ENCODE measurements around the gene DOCK6.

The DOCK6 gene

GRCh38 chr19:11265177-11265784 lies 3.0 kb upstream of the DOCK6 start:
- Histone ChIP-seq H3K9me3 (replicated peaks; ENCODE audit: insufficient read depth, low read length) (no peaks in the 10 kb centered on the region), H3K27ac (ENCODE audit: low read length) (no peak overlapping the region), H3K4me2 (ENCODE audit: low read depth, low read length) (no peak overlapping the region), H3K9me2 (replicated peaks; ENCODE audit: insufficient read depth, low read length) (no peaks in the 10 kb centered on the region), H2AFZ (ENCODE audit: low read length) (no peak overlapping the region), H3K4me1 (ENCODE audit: low read length) (no peaks in the 10 kb centered on the region), H3K9ac (ENCODE audit: low read length) (no peak overlapping the region), H3K36me3 (replicated peaks; ENCODE audit: insufficient read depth, low read length) (no peaks in the 10 kb centered on the region), H3K4me3 (ENCODE audit: low read length) (no peak overlapping the region), H3F3A (ENCODE audit: insufficient read depth, low read length) (no peaks in the 10 kb centered on the region), H4K20me1 (ENCODE audit: insufficient read depth, low read length) (no peaks in the 10 kb centered on the region), H3K79me2 (ENCODE audit: low read length) (no peaks in the 10 kb centered on the region), H3K27me3 (replicated peaks; ENCODE audit: insufficient read depth, low read length) (peaks cover 82% of the 10 kb centered on the region)
- DNase-seq = no peak
- no peak for TF ChIP-seq EZH2phosphoT487 (IDR thresholded peaks at IDR 0.05; ENCODE audit: low read length)
- TF ChIP-seq EZH2 (optimal IDR thresholded peaks at IDR 0.05; ENCODE audit: low read depth, low read length) = no peak
- TF ChIP-seq CTCF (IDR thresholded peaks at IDR 0.05; ENCODE audit: low read length) = no peak

- Histone ChIP-seq H3K4me1 (ENCODE audit: low read length) (no peaks in the 10 kb centered on the region), H3K27me3 (replicated peaks; ENCODE audit: insufficient read depth, low read length) (peaks cover 84% of the 10 kb centered on the region), H3K79me2 (ENCODE audit: low read length) (no peaks in the 10 kb centered on the region), H4K20me1 (ENCODE audit: insufficient read depth, low read length) (no peaks in the 10 kb centered on the region), H3K9me2 (replicated peaks; ENCODE audit: insufficient read depth, low read length) (no peaks in the 10 kb centered on the region), H3K36me3 (replicated peaks; ENCODE audit: insufficient read depth, low read length) (no peaks in the 10 kb centered on the region), H3K9ac (ENCODE audit: low read length) (no peak overlapping the region), H3F3A (ENCODE audit: insufficient read depth, low read length) (no peaks in the 10 kb centered on the region), H3K27ac (ENCODE audit: low read length) (no peak overlapping the region), H3K9me3 (replicated peaks; ENCODE audit: insufficient read depth, low read length) (no peaks in the 10 kb centered on the region), H2AFZ (ENCODE audit: low read length) (no peak overlapping the region), H3K4me2 (ENCODE audit: low read depth, low read length) (no peak overlapping the region), H3K4me3 (ENCODE audit: low read length) (no peak overlapping the region)
- no peak for DNase-seq
- TF ChIP-seq EZH2phosphoT487 (IDR thresholded peaks at IDR 0.05; ENCODE audit: low read length) (no peak), EZH2 (optimal IDR thresholded peaks at IDR 0.05; ENCODE audit: low read depth, low read length) (no peak), CTCF (IDR thresholded peaks at IDR 0.05; ENCODE audit: low read length) (no peak)
Measured at GRCh38 chr19:11264452-11265176, 2.3 kb upstream of the DOCK6 start.

- DNase-seq = no peak
- H3K4me1 ChIP-seq (ENCODE audit: low read length) = no peaks in the 10 kb centered on the region
- H2AFZ ChIP-seq (ENCODE audit: low read length) = no peak overlapping the region
- no peaks in the 10 kb centered on the region for H3K9me3 ChIP-seq (replicated peaks; ENCODE audit: insufficient read depth, low read length)
- H4K20me1 ChIP-seq (ENCODE audit: insufficient read depth, low read length) = no peaks in the 10 kb centered on the region
- no peaks in the 10 kb centered on the region for H3K79me2 ChIP-seq (ENCODE audit: low read length)
- H3K4me2 ChIP-seq (ENCODE audit: low read depth, low read length) = no peak overlapping the region
- no peaks in the 10 kb centered on the region for H3F3A ChIP-seq (ENCODE audit: insufficient read depth, low read length)
- H3K9ac ChIP-seq (ENCODE audit: low read length) = no peak overlapping the region
- H3K27me3 ChIP-seq (replicated peaks; ENCODE audit: insufficient read depth, low read length) = peaks cover 83% of the 10 kb centered on the region
- no peaks in the 10 kb centered on the region for H3K36me3 ChIP-seq (replicated peaks; ENCODE audit: insufficient read depth, low read length)
- no peaks in the 10 kb centered on the region for H3K9me2 ChIP-seq (replicated peaks; ENCODE audit: insufficient read depth, low read length)
- no peak overlapping the region for H3K4me3 ChIP-seq (ENCODE audit: low read length)
- no peak for TF ChIP-seq EZH2 (optimal IDR thresholded peaks at IDR 0.05; ENCODE audit: low read depth, low read length)
- TF ChIP-seq EZH2phosphoT487 (IDR thresholded peaks at IDR 0.05; ENCODE audit: low read length) = no peak
- TF ChIP-seq CTCF (IDR thresholded peaks at IDR 0.05; ENCODE audit: low read length) = no peak
- H3K27ac ChIP-seq (ENCODE audit: low read length) = no peak overlapping the region
Measured at GRCh38 chr19:11263726-11264125, 1.4 kb upstream of the DOCK6 start.

Measured in MM.1S (cell line).